Measurements from ENCODE around the gene MTCL1.

GRCh38 chr18:8756571-8756970 is 51.2 kb downstream of the MTCL1 start:
- no peak for TF ChIP-seq CTCF (conservative IDR thresholded peaks at IDR 0.05 in 1 of 2, IDR thresholded peaks at IDR 0.05 in 1 of 2; ENCODE audit: low read depth in 1 of 2, low read length in 2 of 2)
- TF ChIP-seq EZH2 (IDR thresholded peaks at IDR 0.05; ENCODE audit: low read length, missing control alignments): no peak
